Adrenal gland (tissue), 12 donors: ENCODE results near the gene MRGPRD. TPM values are rescaled to one million over a fixed set of nuclear protein-coding genes. Genes with fewer than 3 reads are reported as not detected.

Source experiments
- DNase-seq, 7 donors: peaks; one replicate each; pipeline ENCODE4 v3.0.0-alpha.2; 2019 to 2020
- H3K27ac ChIP-seq, 5 donors: fragments of 200-600 bp; sonication (generic) in 4 of 5; 1 replicate in 3 of 5; 2 replicates in 2 of 5; pipeline versions ENCODE4 v1.5.1 to v1.8.0; 2016 to 2020; ENCODE audit warnings: mild to moderate bottlenecking in 1 of 5
- H3K27me3 ChIP-seq: fragments of 200-600 bp; 2 replicates; pipeline ENCODE4 v1.8.0; 2021
- H3K36me3 ChIP-seq, 2 donors: fragments of 200-600 bp; replicated peaks in 1 of 2; 1 replicate in 1 of 2; 2 replicates in 1 of 2; pipeline versions ENCODE4 v1.5.1 to v1.8.0; 2018 to 2022
- H3K4me1 ChIP-seq, 2 donors: fragments of 200-600 bp; replicated peaks in 1 of 2; 1 replicate in 1 of 2; 2 replicates in 1 of 2; pipeline versions ENCODE4 v1.5.1 to v1.8.0; 2018 to 2021
- H3K4me3 ChIP-seq, 4 donors: fragments of 200-600 bp; sonication (generic) in 3 of 4; one replicate each; pipeline ENCODE4 v1.5.1; 2016 to 2018
- H3K9me3 ChIP-seq, 3 donors: fragments of 200-600 bp; sonication (generic) in 1 of 3; replicated peaks in 1 of 3; 1 replicate in 2 of 3; 2 replicates in 1 of 3; pipeline versions ENCODE4 v1.5.1 to v1.8.0; 2016 to 2021
- POLR2A ChIP-seq, 2 donors: fragments of 450-650 bp; IDR thresholded peaks; one replicate each; pipeline ENCODE4 v1.6.1; 2017; ENCODE audit warnings: antibody characterized with exemption in 2 of 2, mild to moderate bottlenecking in 2 of 2, moderate library complexity in 1 of 2
- whole genome bisulfite sequencing, 4 donors: extraction: QIAGEN DNeasy Blood & Tissue Kit in 2 of 4; methylation state at CpG; one replicate each; pipeline versions ENCODE4 v1.1.5 to v1.1.7; 2013 to 2017; 5-methylcytosine and 5-hydroxymethylcytosine counted together
- intact Hi-C, 2 donors: fragments of 100-400 bp; cut with DNase I; formaldehyde crosslinking; loops; one replicate each; pipeline versions ENCODE4 v1.14.1 to v1.15.0; 2022 to 2023
- polyA plus RNA-seq, 3 donors: library from polyadenylated mRNA; stranded (reverse); fragments of 200-250 nt in 2 of 3; fragments of 350-450 nt in 1 of 3; fragmentation: Illumina TruSeq in 1 of 3; extraction: RNeasy Lipid Tissue Mini Kit (QIAGEN cat#74804) in 1 of 3; gene quantifications; one replicate each; pipeline ENCODE4 v1.2.3, GENCODE V29; 2013 to 2014
- total RNA-seq, 9 donors: library from RNA; depleted of rRNA in 4 of 9; stranded (reverse); fragments of >200 nt in 4 of 9; fragments of 120-200 nt in 1 of 9; fragmentation: NEBNext Ultra II Directional in 1 of 9; extraction: Animal tissue kit (Norgen Biotek cat#: 25700) in 1 of 9; gene quantifications; one replicate each; pipeline versions ENCODE4 v1.1.0 to v1.2.4, GENCODE V29; 2013 to 2023
- TF ChIP-seq, protein P1 (sequence below), 6 experiments: fragments of 450-650 bp in 4 of 6; fragments of 200-600 bp in 2 of 6; sonication (generic) in 1 of 6; IDR thresholded peaks; 1 replicate in 5 of 6; 2 replicates in 1 of 6; pipeline versions ENCODE4 v1.5.1 to v1.8.0; 2016 to 2021; ENCODE audit warnings: antibody characterized with exemption in 6 of 6, mild to moderate bottlenecking in 2 of 6, moderate library complexity in 1 of 6
- donor health status: healthy with polysubstance abuse.
- donor health status: Bipolar disorder and iron deficiency.
- donor health status: DM: yes; HTN: yes; CAD: no.
- donor health status: DM: no; HTN: no; CAD: no.
- donor health status: DM: no; HTN: no; CAD: no.
- donor health status: DM: yes; HTN: yes; CAD: no.

The MRGPRD gene
- total and polyA plus RNA-seq, 12 donors: not detected

DNA sequence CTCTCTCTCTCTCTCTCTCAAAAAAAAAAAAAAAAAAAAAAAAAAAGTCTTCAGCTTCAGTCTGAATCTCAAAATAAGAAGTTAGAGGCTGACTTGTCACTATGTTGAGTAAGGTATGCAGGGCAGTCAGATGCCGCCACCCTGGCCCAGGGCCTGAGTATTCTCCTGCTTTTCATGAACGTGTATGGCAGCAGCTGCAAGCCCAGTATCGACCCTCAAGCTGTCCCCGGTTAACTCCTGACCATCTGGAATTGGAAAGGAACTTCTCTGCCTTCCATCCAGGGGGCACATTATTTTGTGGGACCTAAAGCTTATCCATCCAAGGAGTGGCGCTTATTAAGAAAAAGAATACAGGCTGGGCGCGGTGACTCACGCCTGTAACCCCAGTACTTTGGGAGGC, 11.4 kb downstream of the MRGPRD start:
- Histone ChIP-seq H3K36me3 (no peaks in the 10 kb centered on the region), H3K4me1 (no peaks in the 10 kb centered on the region), H3K27me3 (no peaks in the 10 kb centered on the region), H3K9me3 (no peaks in the 10 kb centered on the region), H3K27ac (no peak overlapping the region), H3K4me3 (no peak overlapping the region)
- no peak for DNase-seq
- TF ChIP-seq, protein P1, sequence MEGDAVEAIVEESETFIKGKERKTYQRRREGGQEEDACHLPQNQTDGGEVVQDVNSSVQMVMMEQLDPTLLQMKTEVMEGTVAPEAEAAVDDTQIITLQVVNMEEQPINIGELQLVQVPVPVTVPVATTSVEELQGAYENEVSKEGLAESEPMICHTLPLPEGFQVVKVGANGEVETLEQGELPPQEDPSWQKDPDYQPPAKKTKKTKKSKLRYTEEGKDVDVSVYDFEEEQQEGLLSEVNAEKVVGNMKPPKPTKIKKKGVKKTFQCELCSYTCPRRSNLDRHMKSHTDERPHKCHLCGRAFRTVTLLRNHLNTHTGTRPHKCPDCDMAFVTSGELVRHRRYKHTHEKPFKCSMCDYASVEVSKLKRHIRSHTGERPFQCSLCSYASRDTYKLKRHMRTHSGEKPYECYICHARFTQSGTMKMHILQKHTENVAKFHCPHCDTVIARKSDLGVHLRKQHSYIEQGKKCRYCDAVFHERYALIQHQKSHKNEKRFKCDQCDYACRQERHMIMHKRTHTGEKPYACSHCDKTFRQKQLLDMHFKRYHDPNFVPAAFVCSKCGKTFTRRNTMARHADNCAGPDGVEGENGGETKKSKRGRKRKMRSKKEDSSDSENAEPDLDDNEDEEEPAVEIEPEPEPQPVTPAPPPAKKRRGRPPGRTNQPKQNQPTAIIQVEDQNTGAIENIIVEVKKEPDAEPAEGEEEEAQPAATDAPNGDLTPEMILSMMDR (IDR thresholded peaks at IDR 0.05): no peak
- TF ChIP-seq POLR2A (IDR thresholded peaks at IDR 0.05): no peak
- 58 to 67% (median 61%) methylated on average over 8 of the region's 8 CpGs for WGBS, 4 donors
- intact Hi-C loops: no loop called here

- DNase-seq: no peak
- H3K27ac ChIP-seq: no peak overlapping the region
- H3K4me1 ChIP-seq: no peaks in the 10 kb centered on the region
- WGBS, 4 donors: 70 to 79% (median 72%) methylated on average over 26 to 29 of the region's 29 CpGs
- H3K36me3 ChIP-seq: no peaks in the 10 kb centered on the region
- TF ChIP-seq POLR2A (IDR thresholded peaks at IDR 0.05): no peak
- TF ChIP-seq, protein P1 (IDR thresholded peaks at IDR 0.05): no peak
- intact Hi-C loops: no loop called here
- no peaks in the 10 kb centered on the region for H3K27me3 ChIP-seq
- H3K9me3 ChIP-seq: no peaks in the 10 kb centered on the region
- no peak overlapping the region for H3K4me3 ChIP-seq
Observed at GRCh38 chr11:68968306-68969250, 12.2 kb downstream of the MRGPRD start.

DNA sequence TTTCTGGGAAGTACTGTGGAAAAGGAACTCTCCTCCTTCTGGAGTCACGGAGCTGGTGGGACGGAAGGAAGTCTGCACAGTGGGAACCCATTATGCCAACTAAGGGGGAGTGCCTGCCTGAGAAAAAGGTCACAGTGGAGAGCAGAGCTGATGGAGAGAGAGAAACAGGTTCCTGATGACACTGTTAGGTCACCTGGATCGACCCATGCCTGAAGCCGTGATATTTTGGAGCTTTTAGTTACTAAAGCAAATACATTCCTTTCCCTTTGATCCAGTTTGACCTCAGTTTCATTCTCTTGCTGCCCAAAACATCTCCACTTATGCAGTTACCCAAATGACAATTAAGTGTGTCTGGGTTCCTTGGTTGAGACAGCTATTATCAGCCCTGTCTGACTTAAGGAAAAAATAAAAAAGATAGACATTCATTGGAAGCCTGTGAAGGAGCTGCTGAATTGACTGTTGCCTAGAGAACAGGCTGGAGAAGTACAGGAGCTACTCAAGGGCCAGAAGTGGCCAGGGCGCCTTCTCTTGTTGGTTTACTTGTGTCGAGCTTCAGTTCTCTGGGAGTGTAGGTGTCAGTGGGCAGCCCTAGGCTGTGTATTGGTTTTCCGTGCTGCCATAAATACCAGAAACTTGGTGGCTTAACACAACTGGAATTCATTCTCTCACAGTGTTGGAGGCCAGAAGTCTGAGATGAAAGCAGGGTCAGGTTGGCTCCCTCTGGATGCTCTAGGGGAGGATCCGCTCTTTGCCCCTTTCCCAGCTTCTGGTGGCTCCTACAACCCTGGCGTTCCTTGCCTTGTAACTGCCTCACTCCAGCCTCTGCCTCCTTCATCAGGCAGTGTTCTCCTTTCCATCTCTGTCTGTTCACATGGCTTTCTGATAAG, 13.6 kb downstream of the MRGPRD start:
- no peaks in the 10 kb centered on the region for H3K36me3 ChIP-seq
- no peaks in the 10 kb centered on the region for H3K4me1 ChIP-seq
- no peaks in the 10 kb centered on the region for H3K9me3 ChIP-seq
- 87 to 91% (median 89%) methylated on average over 9 of the region's 9 CpGs for WGBS, 4 donors
- intact Hi-C loops: no loop called here
- peak in 1 of 7 donors; percentile 1 for DNase-seq
- no peak overlapping the region for H3K4me3 ChIP-seq
- TF ChIP-seq POLR2A (IDR thresholded peaks at IDR 0.05): no peak
- TF ChIP-seq, protein P1 (IDR thresholded peaks at IDR 0.05): no peak
- no peaks in the 10 kb centered on the region for H3K27me3 ChIP-seq
- no peak overlapping the region for H3K27ac ChIP-seq
